ENCODE measurements around the gene RNF123. TPM values are rescaled to one million over a fixed set of nuclear protein-coding genes. Genes with fewer than 3 reads are reported as not detected.

RNF123 gene
- 39.9 and 40.6 TPM in 2 replicates for total RNA-seq (2021)
- long read RNA-seq, full-length matches to known transcripts = 37 of 153 reads
- long read RNA-seq, partial matches to known transcripts = 34 of 153 reads
- long read RNA-seq, other reads (novel, unspliced or antisense) = 82 of 153 reads

DNA sequence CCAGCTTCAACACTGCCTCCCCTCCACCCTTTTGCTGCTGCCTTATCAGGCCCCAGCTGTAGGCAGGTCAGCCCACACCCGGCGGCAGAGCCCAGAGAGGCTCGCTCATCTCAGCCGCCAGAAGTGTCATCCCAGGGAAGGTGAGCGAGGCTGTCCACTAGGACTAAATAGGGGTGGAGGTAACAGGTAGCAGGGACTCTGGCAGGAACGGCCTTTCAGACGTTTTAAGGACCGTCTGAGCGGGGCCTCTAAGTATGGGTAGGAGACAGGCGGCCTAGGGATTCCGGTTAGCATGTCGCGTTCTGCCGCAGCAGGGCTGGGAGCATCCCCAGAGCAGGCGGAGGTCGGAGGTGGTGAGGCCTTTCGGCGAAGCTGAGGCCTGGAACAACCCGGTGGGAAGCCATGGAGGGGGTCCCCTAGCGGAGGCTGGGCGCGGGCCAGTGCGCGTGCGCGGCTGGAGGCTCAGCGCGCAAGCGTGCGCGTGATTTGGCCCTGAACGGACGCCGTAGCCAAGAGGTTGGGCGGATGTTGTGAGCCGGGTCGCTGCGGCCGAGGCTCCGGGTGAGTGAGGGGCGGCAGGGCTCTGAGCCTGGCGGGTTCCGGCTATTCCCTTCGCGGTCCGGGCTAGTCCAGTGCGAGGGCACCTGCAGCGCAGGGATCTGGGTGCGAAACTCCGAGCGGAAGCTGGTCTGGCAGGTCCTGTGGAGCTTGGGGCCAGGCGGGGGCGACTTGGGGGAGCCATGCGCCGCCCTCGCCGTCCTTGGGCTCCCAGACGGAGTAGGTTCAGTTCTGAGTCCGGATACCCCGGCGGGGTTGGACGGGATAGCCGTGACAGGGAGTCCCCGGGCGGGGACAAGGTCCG is at the start of gene RNF123, which contains the start of gene MST1:
Gene RNF123 (plus strand): TSS at position 512 of the 862 bp plus-strand sequence. CDS start 1,609 bp downstream, outside the sequence.
Gene MST1 (minus strand): TSS at position 429 of the 862 bp plus-strand sequence. CDS start 783 bp downstream, outside the sequence.
- H3K23me2 ChIP-seq (ENCODE audit: insufficient read length, low read depth, low read length, poor library complexity, severe bottlenecking) = peaks cover 3% of the 10 kb centered on the region
- H3K14ac ChIP-seq (ENCODE audit: insufficient read depth, low read length) = peak within 1 kb of the TSS; percentile 65; the same call in 1 of the 2 replicates
- Mint-ChIP-seq H3K36me3 (ENCODE audit: insufficient read depth in 1 of 3, low read depth in 3 of 3) (peaks cover 2 to 13% (median 10%) of the 10 kb centered on the region in 3 experiments; a peak in 6 of 7 replicates), H3K9me3 (no peaks in the 10 kb centered on the region), H3K27ac (peak within 1 kb of the TSS; percentile 93 to 99 (median 95)), H3K4me3 (peak within 1 kb of the TSS; percentile 90 to 99), H3K27me3 (ENCODE audit: low read depth) (peaks cover 5% of the 10 kb centered on the region; the same call in 1 of the 2 replicates), H3K4me1 (peaks cover 20 to 30% of the 10 kb centered on the region in 2 experiments)
- H4K20me1 ChIP-seq (ENCODE audit: control insufficient read depth, insufficient read depth, insufficient read length) = no peaks in the 10 kb centered on the region
- H3K27me3 ChIP-seq (ENCODE audit: insufficient read depth, low read length) = no peaks in the 10 kb centered on the region
- no peak within 1 kb of the TSS for H4K8ac ChIP-seq (replicated peaks; ENCODE audit: insufficient read length, low read depth, low read length)
- H2BK20ac ChIP-seq (ENCODE audit: low read depth, low read length, poor library complexity, severe bottlenecking) = no peak within 1 kb of the TSS
- H2BK15ac ChIP-seq (ENCODE audit: low read depth, low read length) = no peak within 1 kb of the TSS
- TF ChIP-seq, protein P1, sequence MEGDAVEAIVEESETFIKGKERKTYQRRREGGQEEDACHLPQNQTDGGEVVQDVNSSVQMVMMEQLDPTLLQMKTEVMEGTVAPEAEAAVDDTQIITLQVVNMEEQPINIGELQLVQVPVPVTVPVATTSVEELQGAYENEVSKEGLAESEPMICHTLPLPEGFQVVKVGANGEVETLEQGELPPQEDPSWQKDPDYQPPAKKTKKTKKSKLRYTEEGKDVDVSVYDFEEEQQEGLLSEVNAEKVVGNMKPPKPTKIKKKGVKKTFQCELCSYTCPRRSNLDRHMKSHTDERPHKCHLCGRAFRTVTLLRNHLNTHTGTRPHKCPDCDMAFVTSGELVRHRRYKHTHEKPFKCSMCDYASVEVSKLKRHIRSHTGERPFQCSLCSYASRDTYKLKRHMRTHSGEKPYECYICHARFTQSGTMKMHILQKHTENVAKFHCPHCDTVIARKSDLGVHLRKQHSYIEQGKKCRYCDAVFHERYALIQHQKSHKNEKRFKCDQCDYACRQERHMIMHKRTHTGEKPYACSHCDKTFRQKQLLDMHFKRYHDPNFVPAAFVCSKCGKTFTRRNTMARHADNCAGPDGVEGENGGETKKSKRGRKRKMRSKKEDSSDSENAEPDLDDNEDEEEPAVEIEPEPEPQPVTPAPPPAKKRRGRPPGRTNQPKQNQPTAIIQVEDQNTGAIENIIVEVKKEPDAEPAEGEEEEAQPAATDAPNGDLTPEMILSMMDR (conservative IDR thresholded peaks at IDR 0.05) = peak; percentile 41; the same call in 2 of the 3 replicates
- H3K4me1 ChIP-seq (ENCODE audit: insufficient read depth, low read length) = no peaks in the 10 kb centered on the region
- peak within 1 kb of the TSS; percentile 42 for H3K9ac ChIP-seq (ENCODE audit: extremely low read depth, insufficient read length, low read length)
- H3K79me1 ChIP-seq (ENCODE audit: insufficient read depth, low read depth, low read length, poor library complexity, severe bottlenecking) = no peaks in the 10 kb centered on the region
- peak within 1 kb of the TSS; percentile 74 for H3K4me2 ChIP-seq (ENCODE audit: insufficient read depth, insufficient read length, low read length)
- H2BK12ac ChIP-seq (ENCODE audit: insufficient read length, low read depth, low read length) = no peak within 1 kb of the TSS
- H3K9me3 ChIP-seq (ENCODE audit: control insufficient read depth, low read depth, low read length) = no peaks in the 10 kb centered on the region
- WGBS (ENCODE audit: extremely low coverage, insufficient read length, low lambda C conversion rate) = no CpG with 5 or more reads among the region's 66 CpGs
- H3K79me2 ChIP-seq (ENCODE audit: insufficient read depth, low read length) = no peaks in the 10 kb centered on the region
- H2AFZ ChIP-seq (ENCODE audit: low read length) = no peak within 1 kb of the TSS
- H3T11ph ChIP-seq (ENCODE audit: low read length) = no peak within 1 kb of the TSS
- no peak within 1 kb of the TSS for H4K5ac ChIP-seq (ENCODE audit: insufficient read length, low read depth, low read length)
- no peak within 1 kb of the TSS for H3K27ac ChIP-seq (ENCODE audit: insufficient read length, low read depth, low read length)
- H2AK5ac ChIP-seq (ENCODE audit: insufficient read length, low read length) = no peak within 1 kb of the TSS
- no peak within 1 kb of the TSS for H4K91ac ChIP-seq (ENCODE audit: insufficient read length, low read depth, low read length)
- H3K18ac ChIP-seq (ENCODE audit: insufficient read length, low read depth, low read length) = no peak within 1 kb of the TSS
- H3K23ac ChIP-seq (ENCODE audit: insufficient read length, low read depth, low read length) = no peak within 1 kb of the TSS
- no peak within 1 kb of the TSS for H3K56ac ChIP-seq (ENCODE audit: insufficient read length, low read depth, low read length)
- H2BK120ac ChIP-seq (ENCODE audit: low read depth, low read length, poor library complexity, severe bottlenecking) = no peak within 1 kb of the TSS
- no peak within 1 kb of the TSS for H3K4ac ChIP-seq (ENCODE audit: low read depth, low read length)
- no peak within 1 kb of the TSS for H2BK5ac ChIP-seq (ENCODE audit: insufficient read length, low read length)
- peak; percentile 94 for DNase-seq

Data from H9 (cell line).